HepG2 (cell line): ENCODE data around the gene MICALL2. TPM values are rescaled to one million over a fixed set of nuclear protein-coding genes. Genes with fewer than 3 reads are reported as not detected.

Source experiments
- ARID4A ChIP-seq: sonication (generic); formaldehyde crosslinking; IDR thresholded peaks from 2 replicates; pipeline ENCODE4 v1.5.0; 2020; ENCODE audit warnings: mild to moderate bottlenecking, missing genetic modification reagents, borderline replicate concordance
- CHD2 ChIP-seq: IDR thresholded peaks from 2 replicates; pipeline ENCODE4 v1.6.1; 2011; ENCODE audit warnings: low read depth, low read length, improper control_type of control experiment
- ELF1 ChIP-seq: sonication (generic); formaldehyde crosslinking; IDR thresholded peaks from 2 replicates; pipeline ENCODE4 v1.4.0; 2020; ENCODE audit warnings: missing genetic modification reagents
- FUBP1 ChIP-seq: sonication (generic); formaldehyde crosslinking; IDR thresholded peaks from 2 replicates; pipeline ENCODE4 v1.5.1; 2020; ENCODE audit warnings: missing genetic modification reagents, mild to moderate bottlenecking, borderline replicate concordance
- GLI4 ChIP-seq: sonication (generic); formaldehyde crosslinking; IDR thresholded peaks from 2 replicates; pipeline ENCODE4 v1.5.1; 2020; ENCODE audit warnings: missing genetic modification reagents, mild to moderate bottlenecking, moderate library complexity, borderline replicate concordance
- MTERF4 ChIP-seq: sonication (generic); formaldehyde crosslinking; IDR thresholded peaks from 2 replicates; pipeline ENCODE4 v1.8.0; 2023; ENCODE audit warnings: mild to moderate bottlenecking, missing genetic modification reagents
- NRL ChIP-seq: sonication (generic); formaldehyde crosslinking; IDR thresholded peaks from 2 replicates; pipeline ENCODE4 v1.5.0; 2020; ENCODE audit warnings: missing genetic modification reagents, mild to moderate bottlenecking, moderate library complexity, borderline replicate concordance
- SALL1 ChIP-seq: sonication (generic); formaldehyde crosslinking; IDR thresholded peaks from 2 replicates; pipeline ENCODE4 v1.8.0; 2022; ENCODE audit warnings: mild to moderate bottlenecking, missing genetic modification reagents
- XBP1 ChIP-seq: sonication (generic); formaldehyde crosslinking; IDR thresholded peaks from 2 replicates; pipeline ENCODE4 v1.5.0; 2020; ENCODE audit warnings: missing genetic modification reagents
- ZFX ChIP-seq: sonication (generic); formaldehyde crosslinking; IDR thresholded peaks from 2 replicates; pipeline ENCODE4 v1.4.0; 2020; ENCODE audit warnings: mild to moderate bottlenecking, low read depth, missing genetic modification reagents, moderate library complexity
- ZNF501 ChIP-seq: sonication (generic); formaldehyde crosslinking; IDR thresholded peaks from 2 replicates; pipeline ENCODE4 v1.5.1; 2020; ENCODE audit warnings: mild to moderate bottlenecking, moderate library complexity, missing genetic modification reagents
- ZNF556 ChIP-seq: sonication (generic); formaldehyde crosslinking; IDR thresholded peaks from 2 replicates; pipeline ENCODE4 v1.4.0; 2020; ENCODE audit warnings: mild to moderate bottlenecking, missing genetic modification reagents, borderline replicate concordance
- ZNF605 ChIP-seq: sonication (generic); formaldehyde crosslinking; IDR thresholded peaks from 2 replicates; pipeline ENCODE4 v1.8.0; 2022; ENCODE audit warnings: mild to moderate bottlenecking, missing genetic modification reagents
- ZNF891 ChIP-seq: sonication (generic); formaldehyde crosslinking; IDR thresholded peaks from 2 replicates; pipeline ENCODE4 v1.5.0; 2020; ENCODE audit warnings: mild to moderate bottlenecking, missing genetic modification reagents
- ZSCAN25 ChIP-seq: sonication (generic); formaldehyde crosslinking; IDR thresholded peaks from 2 replicates; pipeline ENCODE4 v1.8.0; 2022; ENCODE audit warnings: mild to moderate bottlenecking, missing genetic modification reagents
- polyA plus RNA-seq, 8 experiments: library from polyadenylated mRNA; depleted of rRNA in 3 of 8; stranded (reverse) in 7 of 8; unstranded in 1 of 8; fragments of >200 nt; fragmentation: Illumina TruSeq in 4 of 8; extraction: Trizol in 4 of 8; gene quantifications; 2 replicates each; pipeline versions ENCODE4 v1.2.1 to v1.2.3, GENCODE V29; 2011 to 2016; ENCODE audit warnings: low read depth in 4 of 8, missing spikeins in 1 of 8, mixed read lengths in 1 of 8; ENCODE audit not compliant: insufficient read depth in 1 of 8
- total RNA-seq, 5 experiments: library from RNA; depleted of rRNA; stranded (reverse); fragments of >200 nt; fragmentation: Illumina TruSeq; extraction: Trizol; gene quantifications; 2 replicates each; pipeline ENCODE4 v1.2.3, GENCODE V29; 2016; ENCODE audit warnings: low read depth in 1 of 5
- TF ChIP-seq, protein P1 (sequence below): sonication (generic); formaldehyde crosslinking; IDR thresholded peaks from 2 replicates; pipeline ENCODE4 v1.4.0; 2020; ENCODE audit warnings: missing genetic modification reagents; ENCODE audit errors: not compliant biosample characterization
- TF ChIP-seq, protein P2 (sequence below): sonication (generic); formaldehyde crosslinking; conservative IDR thresholded peaks from 2 replicates; pipeline ENCODE4 v1.4.0; 2020; ENCODE audit warnings: missing genetic modification reagents

The MICALL2 gene
- total and polyA plus RNA-seq, 2 of the 13 experiments (the other 11 are each of a cell fraction or from before 2014, with no cell fraction given), result 5.8 to 12.4 TPM

DNA sequence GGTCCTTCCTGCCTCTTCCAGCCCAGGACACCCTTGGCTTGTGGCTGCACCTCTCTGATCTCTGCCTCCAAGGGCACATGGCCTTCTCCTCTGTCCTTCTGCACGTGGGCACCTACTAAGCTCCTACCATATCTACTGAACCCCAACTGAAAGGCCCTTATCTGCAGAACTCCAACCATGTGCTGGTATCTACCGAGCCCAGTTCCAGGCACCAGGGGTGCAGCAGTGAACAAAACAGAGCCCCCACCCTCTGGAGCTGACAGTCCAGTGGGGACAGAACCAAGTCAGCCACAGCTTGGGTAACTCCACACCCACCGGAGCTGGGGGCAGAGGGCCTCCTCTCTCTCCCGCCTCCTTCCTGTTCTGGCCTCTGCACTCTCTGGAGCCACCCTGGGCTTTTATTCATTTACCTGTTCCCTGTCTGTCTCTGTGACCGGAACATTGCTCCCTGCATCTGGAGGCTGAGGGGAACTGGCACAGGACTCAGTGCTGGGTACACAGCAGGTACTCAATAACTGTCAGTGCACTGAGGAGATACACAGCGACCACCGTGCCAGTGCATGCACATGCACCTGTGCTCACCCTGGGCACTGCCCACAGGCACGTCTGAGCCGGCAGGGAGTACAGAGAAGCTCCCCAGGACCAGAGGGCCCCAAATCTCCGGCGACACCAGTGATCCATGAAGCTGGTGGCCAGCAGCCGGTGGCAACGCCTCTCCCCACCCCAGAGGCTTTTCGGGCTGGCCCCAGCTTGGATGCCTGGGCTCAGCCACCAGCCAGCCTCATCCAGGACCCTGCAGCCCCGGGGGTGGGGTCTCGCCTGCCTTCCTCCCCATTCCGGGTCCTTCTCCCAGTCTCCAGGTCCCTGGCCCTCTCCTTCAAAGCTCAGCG lies 2.0 kb downstream of the MICALL2 start (continued):
- TF ChIP-seq ELF1 (CRISPR knock-in tag) (no peak), ZFX (peak; percentile 45; the same call in 1 of the 2 replicates), SALL1 (CRISPR knock-in tag) (peak; percentile 10; the same call in 1 of the 2 replicates), ZNF891 (0 out of 2 replicates have a peak, but pooled peaks have one; percentile 20), FUBP1 (CRISPR knock-in tag) (no peak), XBP1 (no peak), GLI4 (CRISPR knock-in tag) (no peak), ZNF556 (0 out of 2 replicates have a peak, but pooled peaks have one; percentile 27), ZNF605 (CRISPR knock-in tag) (0 out of 2 replicates have a peak, but pooled peaks have one; percentile 3), ZNF501 (CRISPR knock-in tag) (peak; percentile 61), MTERF4 (CRISPR knock-in tag) (no peak), ARID4A (CRISPR knock-in tag) (peak; percentile 52; the same call in 1 of the 2 replicates), NRL (no peak), CHD2 (no peak), ZSCAN25 (CRISPR knock-in tag) (0 out of 2 replicates have a peak, but pooled peaks have one; percentile 27)
- TF ChIP-seq, protein P1, sequence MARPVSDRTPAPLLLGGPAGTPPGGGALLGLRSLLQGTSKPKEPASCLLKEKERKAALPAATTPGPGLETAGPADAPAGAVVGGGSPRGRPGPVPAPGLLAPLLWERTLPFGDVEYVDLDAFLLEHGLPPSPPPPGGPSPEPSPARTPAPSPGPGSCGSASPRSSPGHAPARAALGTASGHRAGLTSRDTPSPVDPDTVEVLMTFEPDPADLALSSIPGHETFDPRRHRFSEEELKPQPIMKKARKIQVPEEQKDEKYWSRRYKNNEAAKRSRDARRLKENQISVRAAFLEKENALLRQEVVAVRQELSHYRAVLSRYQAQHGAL (CRISPR knock-in tag), result no peak
- TF ChIP-seq, protein P2, sequence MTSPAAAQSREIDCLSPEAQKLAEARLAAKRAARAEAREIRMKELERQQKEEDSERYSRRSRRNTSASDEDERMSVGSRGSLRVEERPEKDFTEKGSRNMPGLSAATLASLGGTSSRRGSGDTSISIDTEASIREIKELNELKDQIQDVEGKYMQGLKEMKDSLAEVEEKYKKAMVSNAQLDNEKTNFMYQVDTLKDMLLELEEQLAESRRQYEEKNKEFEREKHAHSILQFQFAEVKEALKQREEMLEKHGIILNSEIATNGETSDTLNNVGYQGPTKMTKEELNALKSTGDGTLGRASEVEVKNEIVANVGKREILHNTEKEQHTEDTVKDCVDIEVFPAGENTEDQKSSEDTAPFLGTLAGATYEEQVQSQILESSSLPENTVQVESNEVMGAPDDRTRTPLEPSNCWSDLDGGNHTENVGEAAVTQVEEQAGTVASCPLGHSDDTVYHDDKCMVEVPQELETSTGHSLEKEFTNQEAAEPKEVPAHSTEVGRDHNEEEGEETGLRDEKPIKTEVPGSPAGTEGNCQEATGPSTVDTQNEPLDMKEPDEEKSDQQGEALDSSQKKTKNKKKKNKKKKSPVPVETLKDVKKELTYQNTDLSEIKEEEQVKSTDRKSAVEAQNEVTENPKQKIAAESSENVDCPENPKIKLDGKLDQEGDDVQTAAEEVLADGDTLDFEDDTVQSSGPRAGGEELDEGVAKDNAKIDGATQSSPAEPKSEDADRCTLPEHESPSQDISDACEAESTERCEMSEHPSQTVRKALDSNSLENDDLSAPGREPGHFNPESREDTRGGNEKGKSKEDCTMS (CRISPR knock-in tag), result no peak
